Measurements from ENCODE around the gene C1QA. TPM values are rescaled to one million over a fixed set of nuclear protein-coding genes. Genes with fewer than 3 reads are reported as not detected.

Gene C1QA
- total and polyA plus RNA-seq, 5 donors, result 51.4 to 156 (median 112) TPM

DNA sequence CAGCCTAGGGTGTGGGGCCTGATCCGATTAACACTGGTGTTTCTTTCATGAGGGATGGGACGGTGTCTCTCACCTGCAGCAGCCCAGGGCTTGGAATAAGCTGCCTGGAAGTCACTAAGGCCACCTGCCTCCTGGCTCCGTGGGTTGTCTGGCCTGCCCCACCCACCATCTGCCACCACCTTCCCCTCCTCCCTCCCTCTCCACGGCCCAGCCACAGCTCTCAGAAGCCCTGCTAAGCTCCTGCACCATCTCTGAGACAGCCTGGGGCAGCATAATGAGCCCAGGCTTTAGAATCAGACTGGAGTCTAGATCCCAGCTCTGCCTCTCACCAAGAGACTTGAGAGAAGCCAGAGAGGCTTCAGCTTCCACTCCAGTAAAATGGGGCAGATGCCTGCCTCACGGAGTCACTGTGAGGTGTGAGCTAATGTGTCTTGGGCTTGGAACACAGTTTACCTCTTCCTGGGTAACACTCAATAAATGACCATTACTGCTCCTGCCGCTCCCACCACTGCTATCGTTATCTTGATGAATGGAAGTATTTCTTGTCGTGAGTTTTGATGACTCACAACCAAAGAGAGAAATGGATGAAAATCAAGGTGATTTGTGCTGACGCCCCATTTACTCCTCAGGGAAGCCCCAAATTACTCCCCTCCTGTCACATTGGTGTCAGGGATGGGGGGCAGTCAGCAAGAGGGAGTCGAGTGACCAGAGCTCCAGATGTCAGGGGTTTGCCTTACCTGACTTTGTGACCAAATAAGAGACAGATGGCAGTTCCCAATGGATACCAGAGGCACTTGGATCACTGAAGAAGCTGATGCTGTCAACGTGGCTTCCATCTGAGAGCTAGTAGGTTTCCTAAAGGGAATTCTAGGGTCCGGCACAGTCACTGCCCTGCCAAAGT is 23.5 kb upstream of the C1QA start:
- 45% methylated on average over 12 of the region's 12 CpGs for WGBS
- ATAC-seq (no peak), DNase-seq (no peak)
- H3K9me3 ChIP-seq (ENCODE audit: control insufficient read depth, low read length), result no peaks in the 10 kb centered on the region
- no peaks in the 10 kb centered on the region for H3K27me3 ChIP-seq (ENCODE audit: control insufficient read depth, insufficient read depth)
- H3K4me3 ChIP-seq (ENCODE audit: low read length), result no peak overlapping the region
- no peak overlapping the region for H3K27ac ChIP-seq (ENCODE audit: low read length)
- intact Hi-C loops (cut with DNase I), result no loop called here
- no peaks in the 10 kb centered on the region for H3K4me1 ChIP-seq (ENCODE audit: control insufficient read depth, insufficient read depth, low read length)

DNA sequence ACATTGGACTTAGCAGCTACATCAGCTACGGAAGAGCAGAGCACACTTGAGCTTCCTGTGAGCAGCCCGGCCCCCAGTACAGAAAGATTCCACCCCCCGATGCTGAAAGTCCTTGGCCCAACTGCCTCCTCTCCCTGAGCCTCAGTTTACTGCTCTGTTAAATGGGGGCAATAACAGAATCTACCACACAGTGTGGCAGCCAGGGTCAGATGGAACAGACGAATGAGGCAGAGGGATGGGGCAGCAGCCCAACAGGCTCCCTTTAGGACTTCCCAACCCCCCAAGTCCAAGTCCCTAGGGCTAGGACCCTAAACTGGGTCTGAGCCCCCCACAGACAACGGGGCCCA is 22.9 kb upstream of the C1QA start:
- no peaks in the 10 kb centered on the region for H3K9me3 ChIP-seq (ENCODE audit: control insufficient read depth, low read length)
- DNase-seq (no peak), ATAC-seq (no peak)
- no peaks in the 10 kb centered on the region for H3K4me1 ChIP-seq (ENCODE audit: control insufficient read depth, insufficient read depth, low read length)
- intact Hi-C loops (cut with DNase I), result no loop called here
- no peak overlapping the region for H3K27ac ChIP-seq (ENCODE audit: low read length)
- WGBS, result 59% methylated on average over 5 of the region's 5 CpGs
- H3K27me3 ChIP-seq (ENCODE audit: control insufficient read depth, insufficient read depth), result no peaks in the 10 kb centered on the region
- no peak overlapping the region for H3K4me3 ChIP-seq (ENCODE audit: low read length)

DNA sequence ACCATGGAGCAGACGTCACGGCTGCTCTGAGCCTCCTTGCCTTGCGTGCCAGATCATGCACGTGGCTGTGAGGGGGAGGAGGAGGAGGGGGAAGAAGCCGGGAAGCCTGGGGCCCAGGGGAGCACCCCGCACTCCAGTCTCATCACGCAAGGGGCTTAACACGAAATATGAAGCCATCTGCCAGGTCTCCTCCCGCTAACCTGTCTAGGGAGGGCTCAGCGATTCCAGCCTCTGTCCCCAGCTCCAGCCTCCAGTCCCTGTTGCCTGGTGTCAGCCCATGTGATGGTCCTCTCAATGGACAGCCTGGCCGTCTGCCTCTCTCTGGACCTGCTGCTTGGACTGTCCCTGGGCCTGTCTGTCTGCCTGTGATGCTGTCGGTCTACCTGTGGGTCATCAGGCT is 22.5 kb upstream of the C1QA start:
- H3K27me3 ChIP-seq (ENCODE audit: control insufficient read depth, insufficient read depth), result no peaks in the 10 kb centered on the region
- 47% methylated on average over 12 of the region's 12 CpGs for WGBS
- H3K9me3 ChIP-seq (ENCODE audit: control insufficient read depth, low read length), result no peaks in the 10 kb centered on the region
- ATAC-seq, result no peak
- H3K4me1 ChIP-seq (ENCODE audit: control insufficient read depth, insufficient read depth, low read length), result no peaks in the 10 kb centered on the region
- intact Hi-C loops (cut with DNase I), result no loop called here
- DNase-seq, result no peak
- no peak overlapping the region for H3K27ac ChIP-seq (ENCODE audit: low read length)
- no peak overlapping the region for H3K4me3 ChIP-seq (ENCODE audit: low read length)

DNA sequence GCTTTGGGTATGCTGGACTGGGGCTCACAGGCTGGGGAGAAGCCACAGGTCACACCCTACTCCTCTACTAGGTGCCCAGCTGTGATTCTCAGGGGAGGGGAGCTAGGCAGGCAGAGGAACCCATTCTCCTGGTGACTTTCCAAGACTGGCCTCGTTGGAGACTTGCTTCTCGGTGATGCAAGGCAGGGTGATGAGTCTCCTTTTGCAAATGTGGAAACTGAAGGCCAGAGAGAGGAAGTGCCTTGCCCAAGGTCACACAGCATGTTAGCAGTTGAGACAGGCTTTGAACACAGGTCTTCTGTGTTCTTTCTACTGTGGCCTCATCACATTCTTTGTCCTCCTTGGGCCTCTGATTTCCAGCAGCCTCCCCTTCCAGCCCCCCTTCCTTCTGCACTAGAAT is 20.5 kb upstream of the C1QA start:
- ATAC-seq (no peak), DNase-seq (no peak)
- no peaks in the 10 kb centered on the region for H3K27me3 ChIP-seq (ENCODE audit: control insufficient read depth, insufficient read depth)
- no peaks in the 10 kb centered on the region for H3K9me3 ChIP-seq (ENCODE audit: control insufficient read depth, low read length)
- H3K27ac ChIP-seq (ENCODE audit: low read length), result no peak overlapping the region
- intact Hi-C loops (cut with DNase I), result no loop called here
- WGBS, result 60% methylated on average over 2 of the region's 2 CpGs
- H3K4me3 ChIP-seq (ENCODE audit: low read length), result no peak overlapping the region
- H3K4me1 ChIP-seq (ENCODE audit: control insufficient read depth, insufficient read depth, low read length), result no peaks in the 10 kb centered on the region

DNA sequence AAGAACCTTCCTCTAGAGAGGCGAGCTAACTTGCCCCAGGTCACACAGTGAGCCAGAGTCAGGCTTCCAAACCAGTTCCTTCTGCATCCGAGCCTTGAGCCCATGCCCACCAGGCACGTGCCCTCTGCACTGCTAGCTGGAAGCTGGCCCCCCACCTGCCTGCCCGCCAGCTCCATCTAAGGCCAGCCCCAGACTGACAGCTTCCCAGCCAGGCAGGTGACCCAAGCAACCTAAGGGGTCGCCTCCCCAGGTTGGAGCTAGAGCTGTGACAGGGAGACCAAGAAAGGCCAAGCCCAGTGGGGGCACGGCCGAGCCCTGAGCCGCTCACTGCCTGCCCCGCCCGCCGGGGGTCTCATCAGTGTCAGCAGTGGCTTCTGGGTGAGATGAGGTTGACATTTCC is 19.9 kb upstream of the C1QA start:
- H3K27me3 ChIP-seq (ENCODE audit: control insufficient read depth, insufficient read depth), result no peaks in the 10 kb centered on the region
- no peak for ATAC-seq

DNA sequence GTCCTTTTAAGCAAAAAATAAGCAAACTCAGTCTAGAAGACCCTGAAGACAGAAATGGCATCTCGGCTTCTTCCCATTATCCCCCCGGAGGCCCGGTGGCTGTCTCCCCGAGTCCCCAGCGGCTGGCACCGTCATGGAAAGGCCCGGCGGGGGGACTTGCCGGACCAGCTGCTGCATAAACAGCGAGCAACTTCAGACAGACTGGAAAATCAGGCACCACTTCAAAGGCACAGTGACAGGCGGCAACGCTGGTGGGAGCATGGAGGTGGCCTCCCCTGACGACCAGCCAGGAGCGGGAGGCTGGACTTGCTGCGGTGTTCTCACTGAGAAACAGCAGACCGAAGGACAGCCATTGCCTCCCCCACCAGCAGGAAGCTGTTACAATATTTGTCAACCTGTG is 18.4 kb upstream of the C1QA start:
- ATAC-seq, result no peak
- intact Hi-C loops (cut with DNase I), result no loop called here
- no peak for DNase-seq
- 42% methylated on average over 16 of the region's 16 CpGs for WGBS
- no peaks in the 10 kb centered on the region for H3K9me3 ChIP-seq (ENCODE audit: control insufficient read depth, low read length)
- H3K4me3 ChIP-seq (ENCODE audit: low read length), result no peak overlapping the region
- no peaks in the 10 kb centered on the region for H3K27me3 ChIP-seq (ENCODE audit: control insufficient read depth, insufficient read depth)
- no peaks in the 10 kb centered on the region for H3K4me1 ChIP-seq (ENCODE audit: control insufficient read depth, insufficient read depth, low read length)
- no peak overlapping the region for H3K27ac ChIP-seq (ENCODE audit: low read length)

More for the DNA sequence above, 19.9 kb upstream of the C1QA start:
- intact Hi-C loops (cut with DNase I), result no loop called here
- Histone ChIP-seq H3K9me3 (ENCODE audit: control insufficient read depth, low read length) (no peaks in the 10 kb centered on the region), H3K27ac (ENCODE audit: low read length) (no peak overlapping the region), H3K4me1 (ENCODE audit: control insufficient read depth, insufficient read depth, low read length) (no peaks in the 10 kb centered on the region), H3K4me3 (ENCODE audit: low read length) (no peak overlapping the region)
- no peak for DNase-seq
- 46% methylated on average over 11 of the region's 11 CpGs for WGBS

DNA sequence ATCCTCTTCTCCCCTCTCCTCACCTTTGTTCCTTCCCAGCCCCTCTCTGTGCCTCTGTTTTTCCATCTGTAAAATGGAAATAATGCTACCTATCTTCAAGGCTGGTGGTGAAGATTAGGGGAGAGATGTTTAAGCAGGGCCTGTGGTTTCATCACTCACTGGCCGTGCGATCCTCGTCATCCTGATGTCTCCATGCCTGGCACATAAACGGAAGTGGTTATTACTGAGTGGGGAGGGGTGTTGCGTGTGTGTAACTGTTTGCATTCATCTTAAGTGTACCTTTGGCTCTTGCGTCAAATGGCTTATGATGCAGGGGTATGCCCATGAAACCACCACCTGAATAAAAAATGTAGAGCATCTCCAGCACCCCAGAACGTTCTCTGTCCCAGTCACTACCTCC is 17.2 kb upstream of the C1QA start:
- 71% methylated on average over 7 of the region's 7 CpGs for WGBS
- no peaks in the 10 kb centered on the region for H3K9me3 ChIP-seq (ENCODE audit: control insufficient read depth, low read length)
- ATAC-seq (no peak), DNase-seq (no peak)
- no peak overlapping the region for H3K27ac ChIP-seq (ENCODE audit: low read length)
- no peak overlapping the region for H3K4me3 ChIP-seq (ENCODE audit: low read length)
- intact Hi-C loops (cut with DNase I), result no loop called here
- no peaks in the 10 kb centered on the region for H3K27me3 ChIP-seq (ENCODE audit: control insufficient read depth, insufficient read depth)
- no peaks in the 10 kb centered on the region for H3K4me1 ChIP-seq (ENCODE audit: control insufficient read depth, insufficient read depth, low read length)

DNA sequence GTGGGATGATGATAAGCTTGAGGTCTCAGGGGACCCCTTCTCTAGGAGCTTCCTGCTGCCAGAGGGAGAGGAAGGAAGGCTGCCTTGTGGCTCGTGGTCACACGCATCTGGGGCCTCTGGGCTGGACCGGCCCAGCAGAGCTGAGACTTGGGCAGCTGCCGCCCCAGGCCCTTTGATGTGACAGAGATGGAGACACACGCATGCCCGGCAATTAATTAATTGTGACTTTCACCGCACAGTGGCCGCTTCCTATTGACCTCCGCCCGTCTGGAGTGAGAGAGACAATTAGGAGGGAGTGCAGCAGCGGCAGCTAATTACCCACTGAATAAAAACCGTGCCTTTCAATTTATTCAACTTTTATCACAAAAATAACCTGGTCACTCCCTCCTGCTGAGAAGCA is 16.6 kb upstream of the C1QA start:
- Histone ChIP-seq H3K27ac (ENCODE audit: low read length) (no peak overlapping the region), H3K4me3 (ENCODE audit: low read length) (no peak overlapping the region), H3K27me3 (ENCODE audit: control insufficient read depth, insufficient read depth) (no peaks in the 10 kb centered on the region), H3K4me1 (ENCODE audit: control insufficient read depth, insufficient read depth, low read length) (no peaks in the 10 kb centered on the region), H3K9me3 (ENCODE audit: control insufficient read depth, low read length) (no peaks in the 10 kb centered on the region)
- intact Hi-C loops (cut with DNase I), result loop anchor here in 1 of 4 donors (10.0 kb wide), 1 partner anchor 75 kb away; no protein-coding TSS in a partner anchor
- ATAC-seq, result no peak
- DNase-seq, result no peak
- 59% methylated on average over 12 of the region's 12 CpGs for WGBS

DNA sequence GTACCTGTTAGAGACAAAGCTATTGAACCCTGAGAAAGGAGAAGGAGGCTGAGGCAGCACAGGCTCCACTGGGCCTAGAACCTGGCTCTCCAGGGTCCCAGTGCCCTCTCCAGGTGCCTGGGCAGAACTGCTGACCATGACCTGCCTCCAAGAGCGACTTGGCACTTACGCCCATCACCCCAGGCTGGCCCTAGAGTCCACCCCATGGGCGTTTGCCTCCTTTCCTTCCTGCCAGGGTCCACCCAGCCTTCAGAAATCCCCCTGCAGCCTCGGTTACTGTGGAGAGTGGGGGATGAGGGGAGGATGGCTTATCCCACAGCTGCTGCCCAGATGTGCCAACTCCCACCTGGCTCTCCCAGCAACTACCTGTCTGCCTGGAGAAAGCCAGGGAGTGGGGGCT is 14.7 kb upstream of the C1QA start:
- WGBS, result 44% methylated on average over 4 of the region's 4 CpGs
- H3K27ac ChIP-seq (ENCODE audit: low read length), result no peak overlapping the region
- intact Hi-C loops (cut with DNase I), result loop anchor here in 1 of 4 donors (10.0 kb wide), 1 partner anchor 77 kb away; no protein-coding TSS in a partner anchor
- ATAC-seq (no peak), DNase-seq (no peak)
- no peaks in the 10 kb centered on the region for H3K27me3 ChIP-seq (ENCODE audit: control insufficient read depth, insufficient read depth)
- no peaks in the 10 kb centered on the region for H3K4me1 ChIP-seq (ENCODE audit: control insufficient read depth, insufficient read depth, low read length)
- H3K9me3 ChIP-seq (ENCODE audit: control insufficient read depth, low read length), result no peaks in the 10 kb centered on the region
- no peak overlapping the region for H3K4me3 ChIP-seq (ENCODE audit: low read length)

DNA sequence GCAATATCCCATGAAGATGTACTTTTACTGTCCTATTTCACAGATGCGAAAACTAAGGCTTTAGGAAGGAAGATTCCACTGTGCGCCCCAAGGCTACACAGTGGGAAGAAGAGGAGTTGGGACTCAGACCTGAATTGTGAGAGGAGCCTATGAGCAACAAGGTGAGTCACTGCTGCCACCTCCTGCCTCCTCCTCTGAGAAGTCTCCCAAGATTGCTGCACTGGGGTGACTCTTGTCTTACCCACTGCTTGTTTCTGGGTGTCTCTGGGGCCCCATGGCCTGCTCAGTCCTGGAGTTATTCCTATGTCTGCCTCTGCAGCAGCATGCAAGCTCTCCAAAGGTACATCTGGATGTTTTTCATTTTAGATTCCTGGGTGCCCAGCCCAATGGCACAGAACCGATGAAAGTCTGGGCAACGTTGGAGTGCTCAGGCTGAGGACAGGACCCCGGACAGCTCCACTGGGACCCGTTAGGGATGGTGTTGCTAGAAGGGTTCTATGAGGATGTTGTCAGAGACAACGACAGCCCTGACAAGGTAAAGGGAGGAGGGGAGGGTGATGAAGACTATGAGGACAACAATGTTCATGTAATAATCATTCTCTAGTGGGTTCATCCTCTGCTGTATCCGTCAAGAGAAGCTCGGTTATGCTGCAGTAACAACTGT is 11.0 kb upstream of the C1QA start:
- intact Hi-C loops (cut with DNase I), result loop anchor here in 1 of 4 donors (10.0 kb wide), 1 partner anchor 81 kb away; no protein-coding TSS in a partner anchor
- 35% methylated on average over 9 of the region's 9 CpGs for WGBS
- ATAC-seq, result no peak
- no peaks in the 10 kb centered on the region for H3K9me3 ChIP-seq (ENCODE audit: control insufficient read depth, low read length)
- no peaks in the 10 kb centered on the region for H3K4me1 ChIP-seq (ENCODE audit: control insufficient read depth, insufficient read depth, low read length)
- DNase-seq, result no peak
- no peak overlapping the region for H3K4me3 ChIP-seq (ENCODE audit: low read length)
- H3K27me3 ChIP-seq (ENCODE audit: control insufficient read depth, insufficient read depth), result no peaks in the 10 kb centered on the region
- H3K27ac ChIP-seq (ENCODE audit: low read length), result no peak overlapping the region
